ENCODE results near the gene DNAH11. TPM values are rescaled to one million over a fixed set of nuclear protein-coding genes. Genes with fewer than 3 reads are reported as not detected.

Gene DNAH11
- total RNA-seq, 4 donors from 2014 or later = 0.35 to 19.0 (median 3.2) TPM

GRCh38 chr7:21651697-21652096 is 108.9 kb downstream of the DNAH11 start:
- H3K27ac ChIP-seq = no peak overlapping the region
- H3K36me3 ChIP-seq = no peaks in the 10 kb centered on the region
- no peaks in the 10 kb centered on the region for H3K9me3 ChIP-seq
- no peak overlapping the region for H3K4me3 ChIP-seq
- H3K4me1 ChIP-seq = no peaks in the 10 kb centered on the region
- DNase-seq = no peak
- TF ChIP-seq POLR2A (IDR thresholded peaks at IDR 0.05) = no peak
- TF ChIP-seq, protein P1, sequence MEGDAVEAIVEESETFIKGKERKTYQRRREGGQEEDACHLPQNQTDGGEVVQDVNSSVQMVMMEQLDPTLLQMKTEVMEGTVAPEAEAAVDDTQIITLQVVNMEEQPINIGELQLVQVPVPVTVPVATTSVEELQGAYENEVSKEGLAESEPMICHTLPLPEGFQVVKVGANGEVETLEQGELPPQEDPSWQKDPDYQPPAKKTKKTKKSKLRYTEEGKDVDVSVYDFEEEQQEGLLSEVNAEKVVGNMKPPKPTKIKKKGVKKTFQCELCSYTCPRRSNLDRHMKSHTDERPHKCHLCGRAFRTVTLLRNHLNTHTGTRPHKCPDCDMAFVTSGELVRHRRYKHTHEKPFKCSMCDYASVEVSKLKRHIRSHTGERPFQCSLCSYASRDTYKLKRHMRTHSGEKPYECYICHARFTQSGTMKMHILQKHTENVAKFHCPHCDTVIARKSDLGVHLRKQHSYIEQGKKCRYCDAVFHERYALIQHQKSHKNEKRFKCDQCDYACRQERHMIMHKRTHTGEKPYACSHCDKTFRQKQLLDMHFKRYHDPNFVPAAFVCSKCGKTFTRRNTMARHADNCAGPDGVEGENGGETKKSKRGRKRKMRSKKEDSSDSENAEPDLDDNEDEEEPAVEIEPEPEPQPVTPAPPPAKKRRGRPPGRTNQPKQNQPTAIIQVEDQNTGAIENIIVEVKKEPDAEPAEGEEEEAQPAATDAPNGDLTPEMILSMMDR (IDR thresholded peaks at IDR 0.05) = no peak
- no peaks in the 10 kb centered on the region for H3K27me3 ChIP-seq

GRCh38 chr7:21653623-21654022 is 110.8 kb downstream of the DNAH11 start:
- no peaks in the 10 kb centered on the region for H3K36me3 ChIP-seq
- H3K27me3 ChIP-seq = no peaks in the 10 kb centered on the region
- H3K9me3 ChIP-seq = no peaks in the 10 kb centered on the region
- no peak overlapping the region for H3K27ac ChIP-seq
- no peaks in the 10 kb centered on the region for H3K4me1 ChIP-seq
- DNase-seq = no peak
- TF ChIP-seq, protein P1 (IDR thresholded peaks at IDR 0.05) = no peak
- TF ChIP-seq POLR2A (IDR thresholded peaks at IDR 0.05) = no peak
- H3K4me3 ChIP-seq = no peak overlapping the region

- Histone ChIP-seq H3K27ac (no peak overlapping the region), H3K4me1 (no peaks in the 10 kb centered on the region), H3K27me3 (no peaks in the 10 kb centered on the region), H3K36me3 (no peaks in the 10 kb centered on the region), H3K9me3 (no peaks in the 10 kb centered on the region), H3K4me3 (no peak overlapping the region)
- TF ChIP-seq, protein P1 (IDR thresholded peaks at IDR 0.05) = no peak
- TF ChIP-seq POLR2A (IDR thresholded peaks at IDR 0.05) = no peak
- DNase-seq = no peak
These were observed 113.2 kb downstream of the DNAH11 start for GRCh38 chr7:21656081-21656480.

- Histone ChIP-seq H3K36me3 (no peaks in the 10 kb centered on the region), H3K4me1 (no peaks in the 10 kb centered on the region), H3K27ac (no peak overlapping the region), H3K27me3 (no peaks in the 10 kb centered on the region), H3K9me3 (no peaks in the 10 kb centered on the region), H3K4me3 (no peak overlapping the region)
- TF ChIP-seq POLR2A (IDR thresholded peaks at IDR 0.05) = no peak
- TF ChIP-seq, protein P1 (IDR thresholded peaks at IDR 0.05) = no peak
- no peak for DNase-seq
These were observed 114.0 kb downstream of the DNAH11 start for GRCh38 chr7:21656796-21657195.

DNA sequence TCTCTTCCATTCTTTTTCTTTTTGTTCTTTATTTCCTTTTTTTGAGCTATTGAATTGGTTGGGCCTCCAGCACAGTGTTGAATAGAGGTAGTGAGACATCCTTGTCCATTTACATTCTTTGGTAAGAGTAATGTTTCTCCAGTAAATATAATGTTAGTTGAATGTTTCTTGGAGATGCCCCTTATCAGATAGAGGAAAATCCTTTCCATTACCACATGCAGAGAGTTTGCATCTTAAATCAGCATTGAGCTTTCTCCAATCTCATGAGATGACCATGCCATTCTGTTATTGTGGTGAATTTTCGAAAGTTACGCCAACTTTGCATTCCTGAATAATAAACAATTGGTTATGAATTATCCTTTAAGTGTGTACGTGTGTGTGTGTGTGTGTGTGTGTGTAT is 127.7 kb downstream of the DNAH11 start:
- DNase-seq = no peak
- no peaks in the 10 kb centered on the region for H3K4me1 ChIP-seq
- no peaks in the 10 kb centered on the region for H3K27me3 ChIP-seq
- TF ChIP-seq POLR2A (IDR thresholded peaks at IDR 0.05) = no peak
- TF ChIP-seq, protein P1 (IDR thresholded peaks at IDR 0.05) = no peak
- H3K4me3 ChIP-seq = no peak overlapping the region
- no peaks in the 10 kb centered on the region for H3K36me3 ChIP-seq
- H3K27ac ChIP-seq = no peak overlapping the region
- H3K9me3 ChIP-seq = no peaks in the 10 kb centered on the region

GRCh38 chr7:21671859-21672258 is 129.0 kb downstream of the DNAH11 start:
- H3K27ac ChIP-seq = no peak overlapping the region
- no peak for DNase-seq
- H3K27me3 ChIP-seq = no peaks in the 10 kb centered on the region
- no peak overlapping the region for H3K4me3 ChIP-seq
- TF ChIP-seq, protein P1 (IDR thresholded peaks at IDR 0.05) = no peak
- no peak for TF ChIP-seq POLR2A (IDR thresholded peaks at IDR 0.05)
- no peaks in the 10 kb centered on the region for H3K9me3 ChIP-seq
- H3K36me3 ChIP-seq = no peaks in the 10 kb centered on the region
- no peaks in the 10 kb centered on the region for H3K4me1 ChIP-seq
